ENCODE data around the gene SLAMF9. TPM values are rescaled to one million over a fixed set of nuclear protein-coding genes. Genes with fewer than 3 reads are reported as not detected.

The SLAMF9 gene
- total RNA-seq, 4 donors from 2014 or later = not detected

- 19% methylated on average over 11 of the region's 11 CpGs for WGBS
- peak overlapping the region; percentile 58 for H3K4me3 ChIP-seq
- DNase-seq (ENCODE audit: low spot score in 2 of 2) = peak in 1 of 2 donors; percentile 58
- no peaks in the 10 kb centered on the region for H3K36me3 ChIP-seq
- H3K4me1 ChIP-seq = peaks cover 80% of the 10 kb centered on the region
- no peaks in the 10 kb centered on the region for H3K9me3 ChIP-seq
- TF ChIP-seq POLR2AphosphoS5 (IDR thresholded peaks at IDR 0.05) (no peak), EP300 (IDR thresholded peaks at IDR 0.05) (no peak), CTCF (IDR thresholded peaks at IDR 0.05) (no peak), POLR2A (IDR thresholded peaks at IDR 0.05) (no peak)
- peaks cover 10% of the 10 kb centered on the region for H3K27me3 ChIP-seq
- H3K27ac ChIP-seq = peak overlapping the region; percentile 89
Observed at GRCh38 chr1:159944623-159945455, 9.2 kb downstream of the SLAMF9 start.

- TF ChIP-seq CTCF (IDR thresholded peaks at IDR 0.05) (no peak), POLR2AphosphoS5 (IDR thresholded peaks at IDR 0.05) (no peak), POLR2A (IDR thresholded peaks at IDR 0.05) (no peak), EP300 (IDR thresholded peaks at IDR 0.05) (no peak)
- peak in 1 of 2 donors; percentile 74 for DNase-seq (ENCODE audit: low spot score in 2 of 2)
- no peaks in the 10 kb centered on the region for H3K9me3 ChIP-seq
- peak overlapping the region; percentile 89 for H3K27ac ChIP-seq
- peaks cover 79% of the 10 kb centered on the region for H3K4me1 ChIP-seq
- 58% methylated on average over 8 of the region's 9 CpGs for WGBS
- H3K4me3 ChIP-seq = peak overlapping the region; percentile 58
- H3K27me3 ChIP-seq = peaks cover 10% of the 10 kb centered on the region
- no peaks in the 10 kb centered on the region for H3K36me3 ChIP-seq
Observed at GRCh38 chr1:159943908-159944622, 10.0 kb downstream of the SLAMF9 start.

- H3K36me3 ChIP-seq = no peaks in the 10 kb centered on the region
- H3K4me3 ChIP-seq = peak overlapping the region; percentile 2
- H3K27me3 ChIP-seq = peaks cover 10% of the 10 kb centered on the region
- peak in 1 of 2 donors; percentile 9 for DNase-seq (ENCODE audit: low spot score in 2 of 2)
- peak overlapping the region; percentile 89 for H3K27ac ChIP-seq
- WGBS = 61% methylated on average over 4 of the region's 5 CpGs
- H3K4me1 ChIP-seq = peaks cover 83% of the 10 kb centered on the region
- H3K9me3 ChIP-seq = no peaks in the 10 kb centered on the region
- TF ChIP-seq POLR2AphosphoS5 (IDR thresholded peaks at IDR 0.05) = no peak
- no peak for TF ChIP-seq EP300 (IDR thresholded peaks at IDR 0.05)
- TF ChIP-seq POLR2A (IDR thresholded peaks at IDR 0.05) = no peak
- TF ChIP-seq CTCF (IDR thresholded peaks at IDR 0.05) = no peak
Observed at GRCh38 chr1:159943278-159943640, 10.8 kb downstream of the SLAMF9 start.

GRCh38 chr1:159942632-159943277, 11.3 kb downstream of the SLAMF9 start:
- WGBS = 51% methylated on average over 14 of the region's 15 CpGs
- Histone ChIP-seq H3K27ac (no peak overlapping the region), H3K36me3 (no peaks in the 10 kb centered on the region), H3K9me3 (no peaks in the 10 kb centered on the region), H3K4me1 (peaks cover 88% of the 10 kb centered on the region), H3K27me3 (peaks cover 10% of the 10 kb centered on the region), H3K4me3 (no peak overlapping the region)
- TF ChIP-seq POLR2AphosphoS5 (IDR thresholded peaks at IDR 0.05) (no peak), EP300 (IDR thresholded peaks at IDR 0.05) (no peak), CTCF (IDR thresholded peaks at IDR 0.05) (no peak), POLR2A (IDR thresholded peaks at IDR 0.05) (no peak)
- no peak for DNase-seq (ENCODE audit: low spot score in 2 of 2)

All from suprapubic skin (tissue), 4 donors.